ENCODE measurements around the gene FBXL20. TPM values are rescaled to one million over a fixed set of nuclear protein-coding genes. Genes with fewer than 3 reads are reported as not detected.

Gene FBXL20
- polyA plus RNA-seq, 1 of the 3 experiments (the other 2 are of a cell fraction) = 2.2 TPM

- no peaks in the 10 kb centered on the region for H3K36me3 ChIP-seq (replicated peaks in 1 of 2; ENCODE audit: control insufficient read depth in 1 of 2, insufficient read depth in 2 of 2, low read length in 1 of 2)
- whole genome bisulfite sequencing (ENCODE audit: low lambda C conversion rate) = 31% methylated on average over 16 of the region's 22 CpGs
- peak overlapping the region; percentile 9; the same call in 1 of the 2 replicates for H2AFZ ChIP-seq (ENCODE audit: low read depth)
- peaks cover 8 to 21% of the 10 kb centered on the region in 2 experiments; a peak in 2 of 4 replicates for H3K4me1 ChIP-seq (ENCODE audit: control insufficient read depth in 1 of 2, insufficient read depth in 2 of 2, low read depth in 1 of 2, low read length in 1 of 2)
- peak; percentile 86 for DNase-seq
- H3K4me2 ChIP-seq = 0 out of 2 replicates have a peak overlapping the region, but pooled peaks have one; percentile 0
- no peaks in the 10 kb centered on the region for H3K27me3 ChIP-seq (ENCODE audit: insufficient read depth)
- no peaks in the 10 kb centered on the region for H3K9me2 ChIP-seq
- H3K79me2 ChIP-seq (ENCODE audit: insufficient read depth) = no peaks in the 10 kb centered on the region
- no peak overlapping the region; a peak in 1 of 4 replicates for H3K27ac ChIP-seq (ENCODE audit: low read depth in 2 of 2, low read length in 1 of 2)
- H3K9ac ChIP-seq = no peak overlapping the region
- no peaks in the 10 kb centered on the region for H4K20me1 ChIP-seq (ENCODE audit: insufficient read depth)
- no peaks in the 10 kb centered on the region for H3F3A ChIP-seq (replicated peaks; ENCODE audit: insufficient read depth)
- TF ChIP-seq YY1 (IDR thresholded peaks at IDR 0.05; ENCODE audit: low read depth) (no peak), USF1 (IDR thresholded peaks at IDR 0.05; ENCODE audit: borderline replicate concordance, low read depth) (no peak), PBX3 (IDR thresholded peaks at IDR 0.05) (no peak), RCOR1 (IDR thresholded peaks at IDR 0.05; ENCODE audit: low read length) (0 out of 2 replicates have a peak, but pooled peaks have one; percentile 12), RAD21 (IDR thresholded peaks at IDR 0.05; ENCODE audit: low read length) (peak; percentile 65), JUND (IDR thresholded peaks at IDR 0.05) (no peak), POLR2AphosphoS5 (IDR thresholded peaks at IDR 0.05; ENCODE audit: low read depth, low read length) (no peak), FOSL2 (IDR thresholded peaks at IDR 0.05; ENCODE audit: borderline replicate concordance, low read depth) (no peak), GATA2 (CRISPR knock-in tag; IDR thresholded peaks at IDR 0.05) (no peak), RFX5 (IDR thresholded peaks at IDR 0.05; ENCODE audit: low read length) (no peak), SMC3 (IDR thresholded peaks at IDR 0.05; ENCODE audit: low read depth, low read length) (peak; percentile 49), TAF1 (IDR thresholded peaks at IDR 0.05; ENCODE audit: borderline replicate concordance, low read depth, low read length) (no peak), CHD2 (IDR thresholded peaks at IDR 0.05; ENCODE audit: low read length, partially characterized antibody) (peak; percentile 15), MEF2A (IDR thresholded peaks at IDR 0.05; ENCODE audit: borderline replicate concordance, low read depth) (no peak), FOXM1 (IDR thresholded peaks at IDR 0.05; ENCODE audit: low read depth) (no peak)
- TF ChIP-seq, protein P1, sequence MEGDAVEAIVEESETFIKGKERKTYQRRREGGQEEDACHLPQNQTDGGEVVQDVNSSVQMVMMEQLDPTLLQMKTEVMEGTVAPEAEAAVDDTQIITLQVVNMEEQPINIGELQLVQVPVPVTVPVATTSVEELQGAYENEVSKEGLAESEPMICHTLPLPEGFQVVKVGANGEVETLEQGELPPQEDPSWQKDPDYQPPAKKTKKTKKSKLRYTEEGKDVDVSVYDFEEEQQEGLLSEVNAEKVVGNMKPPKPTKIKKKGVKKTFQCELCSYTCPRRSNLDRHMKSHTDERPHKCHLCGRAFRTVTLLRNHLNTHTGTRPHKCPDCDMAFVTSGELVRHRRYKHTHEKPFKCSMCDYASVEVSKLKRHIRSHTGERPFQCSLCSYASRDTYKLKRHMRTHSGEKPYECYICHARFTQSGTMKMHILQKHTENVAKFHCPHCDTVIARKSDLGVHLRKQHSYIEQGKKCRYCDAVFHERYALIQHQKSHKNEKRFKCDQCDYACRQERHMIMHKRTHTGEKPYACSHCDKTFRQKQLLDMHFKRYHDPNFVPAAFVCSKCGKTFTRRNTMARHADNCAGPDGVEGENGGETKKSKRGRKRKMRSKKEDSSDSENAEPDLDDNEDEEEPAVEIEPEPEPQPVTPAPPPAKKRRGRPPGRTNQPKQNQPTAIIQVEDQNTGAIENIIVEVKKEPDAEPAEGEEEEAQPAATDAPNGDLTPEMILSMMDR (IDR thresholded peaks at IDR 0.05) = peak; percentile 74
- TF ChIP-seq, protein P2, sequence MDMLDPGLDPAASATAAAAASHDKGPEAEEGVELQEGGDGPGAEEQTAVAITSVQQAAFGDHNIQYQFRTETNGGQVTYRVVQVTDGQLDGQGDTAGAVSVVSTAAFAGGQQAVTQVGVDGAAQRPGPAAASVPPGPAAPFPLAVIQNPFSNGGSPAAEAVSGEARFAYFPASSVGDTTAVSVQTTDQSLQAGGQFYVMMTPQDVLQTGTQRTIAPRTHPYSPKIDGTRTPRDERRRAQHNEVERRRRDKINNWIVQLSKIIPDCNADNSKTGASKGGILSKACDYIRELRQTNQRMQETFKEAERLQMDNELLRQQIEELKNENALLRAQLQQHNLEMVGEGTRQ (IDR thresholded peaks at IDR 0.05; ENCODE audit: borderline replicate concordance, low read depth, low read length) = no peak
- TF ChIP-seq, protein P3, sequence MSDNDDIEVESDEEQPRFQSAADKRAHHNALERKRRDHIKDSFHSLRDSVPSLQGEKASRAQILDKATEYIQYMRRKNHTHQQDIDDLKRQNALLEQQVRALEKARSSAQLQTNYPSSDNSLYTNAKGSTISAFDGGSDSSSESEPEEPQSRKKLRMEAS (IDR thresholded peaks at IDR 0.05; ENCODE audit: low read depth) = no peak
- POLR2A ChIA-PET = interaction anchor here (2.4 to 2.9 kb wide), 2 partner anchors 25 to 32 kb away, joined by 11 read pairs; partner anchors contain the start of gene RPL19
- peak overlapping the region in 1 of 2 experiments; percentile 1; a peak in 1 of 4 replicates for H3K4me3 ChIP-seq (ENCODE audit: low read depth in 2 of 2, low read length in 1 of 2)
- H3K9me3 ChIP-seq = no peaks in the 10 kb centered on the region
- CTCF ChIA-PET = interaction anchor here (0.5 to 22.6 kb wide), 20 partner anchors 9 to 390 kb away, joined by 3 to 781 read pairs (median 4); partner anchors contain the start of genes CACNB1 and RPL19
Measured at GRCh38 chr17:39231591-39232551, 169.6 kb downstream of the FBXL20 start.

All from SK-N-SH (cell line).